ENCODE results near the gene XPR1. TPM values are rescaled to one million over a fixed set of nuclear protein-coding genes. Genes with fewer than 3 reads are reported as not detected.
A peak's percentile ranks its signal among the peaks of the same experiment; 100 is the strongest.

The XPR1 gene
- total RNA-seq, 4 donors from 2014 or later: 17.2 to 28.3 (median 26.6) TPM

- Histone ChIP-seq H3K4me3 (no peak overlapping the region), H3K36me3 (peaks cover 0 to 20% of the 10 kb centered on the region in 2 donors), H3K27ac (no peak overlapping the region), H3K9me3 (no peaks in the 10 kb centered on the region), H3K4me1 (peaks cover 0 to 12% (median 0%) of the 10 kb centered on the region in 3 donors), H3K27me3 (no peaks in the 10 kb centered on the region)
- no peak for TF ChIP-seq CTCF (IDR thresholded peaks at IDR 0.05)
- no peak for TF ChIP-seq POLR2A (IDR thresholded peaks at IDR 0.05)
- TF ChIP-seq EP300 (IDR thresholded peaks at IDR 0.05): no peak
- TF ChIP-seq POLR2AphosphoS5 (IDR thresholded peaks at IDR 0.05): no peak
- 38 to 60% methylated on average over 1 of the region's 1 CpG for WGBS, 2 donors (ENCODE audit: low coverage in 1 of 2)
- ATAC-seq: no peak
These were observed 230.5 kb downstream of the XPR1 start for GRCh38 chr1:180862305-180862704.

- H3K9me3 ChIP-seq: no peaks in the 10 kb centered on the region
- H3K27me3 ChIP-seq: no peaks in the 10 kb centered on the region
- H3K4me1 ChIP-seq: peaks cover 0 to 12% (median 0%) of the 10 kb centered on the region in 3 donors
- H3K27ac ChIP-seq: no peak overlapping the region
- H3K36me3 ChIP-seq: peaks cover 0 to 20% of the 10 kb centered on the region in 2 donors
- ATAC-seq: no peak
- TF ChIP-seq CTCF (IDR thresholded peaks at IDR 0.05): peak; percentile 62 to 85 (median 78)
- peak; percentile 16 for TF ChIP-seq POLR2AphosphoS5 (IDR thresholded peaks at IDR 0.05)
- no peak for TF ChIP-seq POLR2A (IDR thresholded peaks at IDR 0.05)
- no peak for TF ChIP-seq EP300 (IDR thresholded peaks at IDR 0.05)
- no peak overlapping the region for H3K4me3 ChIP-seq
- whole genome bisulfite sequencing, 2 donors (ENCODE audit: low coverage in 1 of 2): 16 to 28% methylated on average over 4 to 6 of the region's 6 CpGs
These were observed 231.4 kb downstream of the XPR1 start for GRCh38 chr1:180863158-180863775.

- no peak for ATAC-seq
These were observed 250.1 kb downstream of the XPR1 start for GRCh38 chr1:180881806-180882509.

GRCh38 chr1:180884588-180885300, 252.9 kb downstream of the XPR1 start:
- Histone ChIP-seq H3K4me1 (no peaks in the 10 kb centered on the region), H3K27ac (no peak overlapping the region), H3K9me3 (no peaks in the 10 kb centered on the region), H3K27me3 (no peaks in the 10 kb centered on the region), H3K36me3 (peaks cover 0 to 25% of the 10 kb centered on the region in 2 donors), H3K4me3 (no peak overlapping the region)
- TF ChIP-seq CTCF (IDR thresholded peaks at IDR 0.05) (no peak), POLR2A (IDR thresholded peaks at IDR 0.05) (no peak), POLR2AphosphoS5 (IDR thresholded peaks at IDR 0.05) (no peak), EP300 (IDR thresholded peaks at IDR 0.05) (no peak)
- no peak for ATAC-seq
- WGBS, 2 donors (ENCODE audit: low coverage in 1 of 2): 87 to 90% methylated on average over 2 of the region's 3 CpGs

More at GRCh38 chr1:180881806-180882509, 250.1 kb downstream of the XPR1 start:
- Histone ChIP-seq H3K36me3 (peaks cover 0 to 50% of the 10 kb centered on the region in 2 donors), H3K4me1 (no peaks in the 10 kb centered on the region), H3K4me3 (no peak overlapping the region), H3K27ac (no peak overlapping the region), H3K9me3 (no peaks in the 10 kb centered on the region), H3K27me3 (no peaks in the 10 kb centered on the region)
- TF ChIP-seq POLR2AphosphoS5 (IDR thresholded peaks at IDR 0.05) (no peak), EP300 (IDR thresholded peaks at IDR 0.05) (no peak), CTCF (IDR thresholded peaks at IDR 0.05) (peak; percentile 20 to 56 (median 50)), POLR2A (IDR thresholded peaks at IDR 0.05) (no peak)
- 59 to 68% methylated on average over 3 to 6 of the region's 6 CpGs for WGBS, 2 donors (ENCODE audit: low coverage in 1 of 2)

Data from gastroesophageal sphincter (tissue), 4 donors.